GM21367 (cell line): ENCODE results near the gene ZNF263.

Experiments used
- ATAC-seq: cut with Tn5 transposase; IDR thresholded peaks from one replicate; pipeline ENCODE4 v1.9.1; 2021; ENCODE audit not compliant: unreplicated experiment

ZNF263 gene

GRCh38 chr16:3317315-3317999, 34.2 kb downstream of the ZNF263 start:
- ATAC-seq: no peak

DNA sequence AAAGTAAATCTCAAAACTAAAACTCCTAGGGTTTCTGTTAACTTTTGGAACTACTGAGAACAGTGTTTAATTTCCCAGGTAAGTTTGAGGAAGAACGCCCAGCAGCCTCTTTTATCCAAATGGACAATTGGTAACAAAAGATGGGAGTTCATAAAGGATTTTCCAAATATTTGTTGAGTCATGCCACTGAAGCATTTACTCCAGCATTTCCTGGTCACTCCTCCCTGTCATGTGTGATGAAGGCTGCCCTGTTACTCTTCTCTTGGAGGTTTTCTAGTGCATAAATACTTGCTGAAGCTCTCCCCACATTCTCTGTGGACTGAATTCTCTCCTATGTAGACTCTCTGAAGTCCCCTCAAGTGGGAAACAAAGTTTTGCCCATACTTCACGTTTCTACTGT, 38.5 kb downstream of the ZNF263 start:
- no peak for ATAC-seq

DNA sequence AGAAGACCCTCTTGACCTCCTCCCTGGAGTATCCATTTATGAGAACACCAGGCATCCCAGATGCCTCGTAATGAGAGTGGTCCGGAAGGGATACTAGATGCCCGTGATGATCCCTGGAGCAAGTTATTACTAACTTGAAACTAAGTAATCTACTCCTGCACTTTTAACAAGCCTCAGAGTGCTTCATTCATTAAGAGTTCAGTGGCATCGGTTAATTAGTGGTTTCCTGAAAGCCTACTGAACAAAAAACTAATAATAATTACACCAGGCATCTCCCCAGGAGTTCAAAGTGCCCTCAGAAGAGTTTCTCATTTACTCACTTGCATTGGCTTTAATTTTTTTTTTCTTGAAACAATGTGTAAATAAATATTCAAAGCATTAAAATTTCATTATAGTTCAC, 44.2 kb downstream of the ZNF263 start:
- no peak for ATAC-seq

DNA sequence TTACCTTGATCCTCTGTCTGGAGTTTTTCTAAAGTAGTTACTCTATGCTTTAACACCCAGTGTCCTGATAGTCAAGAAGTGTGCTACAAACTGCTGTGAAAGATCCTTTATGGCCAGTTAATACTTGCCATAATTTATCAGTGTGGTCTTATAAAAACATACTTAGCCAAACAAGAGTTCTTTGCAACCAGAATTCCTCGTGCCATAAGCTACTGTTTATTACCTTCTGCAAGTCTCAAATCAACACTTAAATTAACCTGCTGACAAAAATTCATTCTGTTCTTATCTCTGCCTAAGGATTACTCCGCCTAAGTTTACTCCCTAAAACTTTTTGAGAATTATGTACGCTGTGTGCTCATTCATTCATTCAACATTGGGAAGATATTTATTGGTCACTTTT, 44.8 kb downstream of the ZNF263 start:
- no peak for ATAC-seq

DNA sequence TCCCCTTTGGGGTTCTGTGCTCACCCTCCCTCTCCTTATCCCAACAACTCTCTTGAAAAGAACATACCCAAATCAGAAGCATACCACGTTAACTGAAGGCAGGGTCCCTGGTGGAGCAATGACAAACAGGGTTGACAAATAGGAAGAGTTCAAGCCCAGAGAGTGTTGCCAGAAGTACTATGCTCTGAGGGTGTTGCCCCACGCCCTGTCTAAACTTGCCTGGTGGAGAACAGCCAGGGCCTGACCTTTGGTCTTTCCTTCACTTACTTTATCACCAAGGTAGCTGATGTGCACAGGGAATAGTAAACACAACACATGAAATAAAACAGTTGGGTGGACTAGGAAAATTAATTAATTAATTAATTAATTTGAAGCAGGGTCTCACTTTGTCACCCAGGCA, 45.4 kb downstream of the ZNF263 start:
- no peak for ATAC-seq
